ENCODE data around the gene RPRD2. TPM values are rescaled to one million over a fixed set of nuclear protein-coding genes. Genes with fewer than 3 reads are reported as not detected.
A peak's percentile ranks its signal among the peaks of the same experiment; 100 is the strongest.
"Not testable (repeated sequence)": the region's sequence is repeated elsewhere in the genome, so short reads cannot be mapped to it uniquely, and the experiment has no call there.

The RPRD2 gene
- total RNA-seq, 3 donors from 2014 or later (not counting 1 experiment from before 2014, with no cell fraction given), result 30.3 to 38.8 (median 34.0) TPM

- Mint-ChIP-seq H3K27me3 (ENCODE audit: low read depth in 2 of 2) (no peaks in the 10 kb centered on the region), H3K4me3 (no peak overlapping the region), H3K27ac (peak overlapping the region in 1 of 2 donors; percentile 71), H3K4me1 (peaks cover 45 to 49% of the 10 kb centered on the region in 2 donors), H3K36me3 (no peaks in the 10 kb centered on the region), H3K9me3 (no peaks in the 10 kb centered on the region)
- Histone ChIP-seq H3K27ac (ENCODE audit: low read length) (no peak overlapping the region), H3K27me3 (ENCODE audit: control insufficient read depth, insufficient read depth, low read length) (no peaks in the 10 kb centered on the region), H3K36me3 (ENCODE audit: control insufficient read depth, insufficient read depth, low read length) (peaks cover 2% of the 10 kb centered on the region), H3K4me1 (ENCODE audit: control insufficient read depth, insufficient read depth, low read length) (peaks cover 4% of the 10 kb centered on the region), H3K4me3 (ENCODE audit: low read length) (no peak overlapping the region), H3K9me3 (ENCODE audit: control insufficient read depth, insufficient read depth, low read length) (no peaks in the 10 kb centered on the region)
- no peak for ATAC-seq
- intact Hi-C loops (cut with micrococcal nuclease), result no loop called here
- no peak for DNase-seq
- WGBS (ENCODE audit: insufficient coverage), result 91% methylated on average over 3 of the region's 3 CpGs
- TF ChIP-seq, protein P1, sequence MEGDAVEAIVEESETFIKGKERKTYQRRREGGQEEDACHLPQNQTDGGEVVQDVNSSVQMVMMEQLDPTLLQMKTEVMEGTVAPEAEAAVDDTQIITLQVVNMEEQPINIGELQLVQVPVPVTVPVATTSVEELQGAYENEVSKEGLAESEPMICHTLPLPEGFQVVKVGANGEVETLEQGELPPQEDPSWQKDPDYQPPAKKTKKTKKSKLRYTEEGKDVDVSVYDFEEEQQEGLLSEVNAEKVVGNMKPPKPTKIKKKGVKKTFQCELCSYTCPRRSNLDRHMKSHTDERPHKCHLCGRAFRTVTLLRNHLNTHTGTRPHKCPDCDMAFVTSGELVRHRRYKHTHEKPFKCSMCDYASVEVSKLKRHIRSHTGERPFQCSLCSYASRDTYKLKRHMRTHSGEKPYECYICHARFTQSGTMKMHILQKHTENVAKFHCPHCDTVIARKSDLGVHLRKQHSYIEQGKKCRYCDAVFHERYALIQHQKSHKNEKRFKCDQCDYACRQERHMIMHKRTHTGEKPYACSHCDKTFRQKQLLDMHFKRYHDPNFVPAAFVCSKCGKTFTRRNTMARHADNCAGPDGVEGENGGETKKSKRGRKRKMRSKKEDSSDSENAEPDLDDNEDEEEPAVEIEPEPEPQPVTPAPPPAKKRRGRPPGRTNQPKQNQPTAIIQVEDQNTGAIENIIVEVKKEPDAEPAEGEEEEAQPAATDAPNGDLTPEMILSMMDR (IDR thresholded peaks at IDR 0.05), result no peak
Measured at GRCh38 chr1:150392627-150393026, 28.7 kb downstream of the RPRD2 start.

DNA sequence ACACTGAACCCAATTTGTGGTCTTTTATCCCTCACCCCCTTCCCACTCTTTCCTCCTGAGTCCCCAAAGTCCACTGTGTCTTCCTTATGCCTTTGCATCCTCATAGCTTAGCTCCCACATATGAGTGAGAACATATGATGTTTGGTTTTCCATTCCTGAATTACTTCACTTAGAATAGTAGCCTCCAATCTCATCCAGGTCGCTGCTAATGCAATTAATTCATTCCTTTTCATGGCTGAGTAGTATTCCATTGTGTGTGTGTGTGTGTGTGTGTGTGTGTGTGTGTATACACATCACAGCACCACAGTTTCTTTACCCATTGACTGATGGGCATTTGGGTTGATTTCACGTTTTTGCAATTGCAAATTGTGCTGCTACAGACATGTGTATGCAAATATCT, 31.2 kb downstream of the RPRD2 start:
- ATAC-seq; H3K9me3 Mint-ChIP-seq; H3K27ac Mint-ChIP-seq; H3K4me3 Mint-ChIP-seq; intact Hi-C loops (cut with micrococcal nuclease); H3K4me3 ChIP-seq (ENCODE audit: low read length); DNase-seq; H3K36me3 Mint-ChIP-seq; H3K4me1 ChIP-seq (ENCODE audit: control insufficient read depth, insufficient read depth, low read length); H3K9me3 ChIP-seq (ENCODE audit: control insufficient read depth, insufficient read depth, low read length); H3K27me3 ChIP-seq (ENCODE audit: control insufficient read depth, insufficient read depth, low read length); H3K27me3 Mint-ChIP-seq (ENCODE audit: low read depth in 2 of 2); H3K36me3 ChIP-seq (ENCODE audit: control insufficient read depth, insufficient read depth, low read length); H3K27ac ChIP-seq (ENCODE audit: low read length): not testable (repeated sequence)
- WGBS (ENCODE audit: insufficient coverage), result 100% methylated on average over 1 of the region's 2 CpGs
- H3K4me1 Mint-ChIP-seq, result peaks cover 38 to 43% of the 10 kb centered on the region in 2 donors

DNA sequence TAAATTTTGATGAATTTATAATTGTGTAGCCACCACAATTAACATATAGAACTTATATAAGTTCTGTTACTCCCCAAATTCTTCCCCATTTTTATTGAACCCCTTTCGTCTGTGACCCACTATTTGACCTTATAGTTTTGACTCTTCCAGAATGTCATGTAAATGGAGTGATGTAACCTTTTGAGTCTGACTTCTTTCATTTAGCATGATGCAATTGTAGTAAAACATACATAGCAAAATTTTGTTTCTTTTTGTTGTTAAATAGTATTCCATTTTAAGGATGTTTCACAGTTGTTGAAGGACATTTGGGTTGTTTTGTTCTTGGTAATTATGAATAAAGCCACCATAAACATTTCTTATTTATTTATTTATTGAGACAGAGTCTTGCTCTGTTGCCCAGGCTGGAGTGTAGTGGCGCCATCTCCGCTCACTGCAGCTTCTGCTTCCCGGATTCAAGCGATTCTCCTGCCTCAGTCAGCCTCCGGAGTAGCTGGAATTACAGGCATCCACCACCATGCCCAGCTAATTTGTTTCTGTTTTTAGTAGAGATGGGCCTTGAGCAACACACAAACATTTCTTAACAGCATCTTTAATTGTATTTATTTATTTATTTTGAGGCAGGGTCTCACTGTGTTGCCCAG, 33.6 kb downstream of the RPRD2 start:
- ATAC-seq (no peak), DNase-seq (no peak)
- Mint-ChIP-seq H3K4me1 (peaks cover 36 to 41% of the 10 kb centered on the region in 2 donors), H3K27me3 (ENCODE audit: low read depth in 2 of 2) (no peaks in the 10 kb centered on the region), H3K9me3 (no peaks in the 10 kb centered on the region), H3K4me3 (no peak overlapping the region), H3K27ac (no peak overlapping the region), H3K36me3 (no peaks in the 10 kb centered on the region)
- H3K27me3 ChIP-seq (ENCODE audit: control insufficient read depth, insufficient read depth, low read length), result no peaks in the 10 kb centered on the region
- no peaks in the 10 kb centered on the region for H3K36me3 ChIP-seq (ENCODE audit: control insufficient read depth, insufficient read depth, low read length)
- no peaks in the 10 kb centered on the region for H3K9me3 ChIP-seq (ENCODE audit: control insufficient read depth, insufficient read depth, low read length)
- TF ChIP-seq, protein P1 (IDR thresholded peaks at IDR 0.05), result no peak
- no peaks in the 10 kb centered on the region for H3K4me1 ChIP-seq (ENCODE audit: control insufficient read depth, insufficient read depth, low read length)
- H3K4me3 ChIP-seq (ENCODE audit: low read length), result no peak overlapping the region
- no peak overlapping the region for H3K27ac ChIP-seq (ENCODE audit: low read length)
- 97% methylated on average over 6 of the region's 6 CpGs for WGBS (ENCODE audit: insufficient coverage)
- intact Hi-C loops (cut with micrococcal nuclease), result no loop called here

DNA sequence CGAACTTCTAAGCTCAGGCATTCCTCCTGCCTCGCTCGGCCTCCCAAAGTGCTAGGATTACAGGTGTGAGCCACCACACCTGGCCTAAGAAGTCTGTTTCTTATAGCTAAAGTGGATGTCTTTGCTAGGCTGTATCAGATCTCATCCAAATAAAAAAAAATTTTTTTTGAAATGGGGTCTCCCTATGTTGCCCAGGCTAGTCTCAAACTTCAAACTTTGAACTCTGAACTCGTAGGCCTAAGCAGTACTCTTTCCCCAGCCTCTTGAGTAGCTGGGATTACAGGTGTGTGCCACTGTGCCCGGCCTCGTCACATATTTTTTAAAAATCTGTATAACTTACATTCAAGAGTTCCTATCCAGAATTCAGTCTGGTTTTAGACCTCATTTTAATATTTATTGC, 40.5 kb downstream of the RPRD2 start:
- Histone ChIP-seq H3K4me1 (ENCODE audit: control insufficient read depth, insufficient read depth, low read length) (peaks cover 2% of the 10 kb centered on the region), H3K9me3 (ENCODE audit: control insufficient read depth, insufficient read depth, low read length) (no peaks in the 10 kb centered on the region), H3K27me3 (ENCODE audit: control insufficient read depth, insufficient read depth, low read length) (no peaks in the 10 kb centered on the region), H3K4me3 (ENCODE audit: low read length) (no peak overlapping the region), H3K36me3 (ENCODE audit: control insufficient read depth, insufficient read depth, low read length) (no peaks in the 10 kb centered on the region), H3K27ac (ENCODE audit: low read length) (no peak overlapping the region)
- Mint-ChIP-seq H3K4me3 (no peak overlapping the region), H3K27me3 (ENCODE audit: low read depth in 2 of 2) (no peaks in the 10 kb centered on the region), H3K36me3 (no peaks in the 10 kb centered on the region), H3K4me1 (peaks cover 42 to 48% of the 10 kb centered on the region in 2 donors), H3K27ac (peak overlapping the region in 1 of 2 donors; percentile 31), H3K9me3 (no peaks in the 10 kb centered on the region)
- ATAC-seq (no peak), DNase-seq (no peak)
- 87% methylated on average over 6 of the region's 6 CpGs for WGBS (ENCODE audit: insufficient coverage)
- intact Hi-C loops (cut with micrococcal nuclease), result no loop called here
- TF ChIP-seq, protein P1 (IDR thresholded peaks at IDR 0.05), result no peak

Measured in natural killer cell (primary cell).